Epithelial cell of proximal tubule (primary cell): ENCODE measurements around the gene FGF18. TPM values are rescaled to one million over a fixed set of nuclear protein-coding genes. Genes with fewer than 3 reads are reported as not detected.

Experiments used
- DNase-seq: peaks from one replicate; pipeline ENCODE4 v3.0.0-alpha.2; 2011; ENCODE audit warnings: low read depth
- H3K4me3 ChIP-seq: 2 replicates; pipeline ENCODE4 v1.5.1; 2011; ENCODE audit warnings: low read depth, mild to moderate bottlenecking, low read length
- CTCF ChIP-seq: conservative IDR thresholded peaks from 2 replicates; pipeline ENCODE4 v1.5.1; 2012; ENCODE audit warnings: low read depth, mild to moderate bottlenecking, low read length
- total RNA-seq: library from RNA; depleted of rRNA; stranded (reverse); fragments of >200 nt; gene quantifications from 2 replicates; pipeline ENCODE4 v1.2.3, GENCODE V29; 2015

FGF18 gene
- total RNA-seq, 1 donor from 2014 or later, result not detected

GRCh38 chr5:171462136-171462927 lies 42.9 kb downstream of the FGF18 start:
- no peak for DNase-seq
- no peak for TF ChIP-seq CTCF
- H3K4me3 ChIP-seq, result no peak overlapping the region

GRCh38 chr5:171462928-171463861 lies 43.7 kb downstream of the FGF18 start:
- DNase-seq, result no peak
- no peak overlapping the region for H3K4me3 ChIP-seq
- no peak for TF ChIP-seq CTCF

- no peak overlapping the region for H3K4me3 ChIP-seq
- DNase-seq, result no peak
- TF ChIP-seq CTCF, result no peak
Measured at GRCh38 chr5:171463862-171464229, 44.4 kb downstream of the FGF18 start.

- no peak for DNase-seq
- no peak overlapping the region for H3K4me3 ChIP-seq
- no peak for TF ChIP-seq CTCF
Measured at GRCh38 chr5:171464829-171465228, 45.4 kb downstream of the FGF18 start.

GRCh38 chr5:171467107-171467506 lies 47.7 kb downstream of the FGF18 start:
- no peak for DNase-seq
- no peak overlapping the region for H3K4me3 ChIP-seq
- no peak for TF ChIP-seq CTCF

- no peak overlapping the region for H3K4me3 ChIP-seq
- TF ChIP-seq CTCF, result no peak
- no peak for DNase-seq
Measured at GRCh38 chr5:171469326-171469725, 49.9 kb downstream of the FGF18 start.
